RWPE1 (cell line): Measurements from ENCODE around the gene PIMREG.
A peak's percentile ranks its signal among the peaks of the same experiment; 100 is the strongest.

Experiments
- CTCF ChIA-PET: fragments of 350-600 bp; sonication (Branson Sonifier 250); formaldehyde crosslinking; extraction: SDS; loops from one replicate; lab custom pipeline; 2021; lab: Yijun Ruan, JAX
- POLR2A ChIA-PET: fragments of 400-600 bp; formaldehyde crosslinking; extraction: SDS; loops from one replicate; lab custom pipeline; 2020; ENCODE audit warnings: antibody characterized with exemption; ENCODE audit not compliant: low non-redundant PET; lab: Yijun Ruan, JAX
- DNase-seq: peaks from one replicate; pipeline ENCODE4 v3.0.0; 2012; ENCODE audit warnings: low spot score
- H3K27ac ChIP-seq: fragments of 450-650 bp; 2 replicates; pipeline ENCODE4 v1.5.1; 2017
- CTCF ChIP-seq: fragments of 450-650 bp; conservative IDR thresholded peaks from 2 replicates; pipeline ENCODE4 v1.5.1; 2017; ENCODE audit warnings: low read depth, mild to moderate bottlenecking

Gene PIMREG

GRCh38 chr17:6491071-6491700, 46.9 kb downstream of the PIMREG start:
- DNase-seq = no peak
- ChIA-PET POLR2A (no interaction called here), CTCF (interaction anchor here (0.6 to 1.0 kb wide), 4 partner anchors 18 to 1603 kb away, joined by 3 to 4 read pairs (median 3); no protein-coding TSS in a partner anchor)
- no peak for TF ChIP-seq CTCF
- peak overlapping the region; percentile 48 for H3K27ac ChIP-seq

DNA sequence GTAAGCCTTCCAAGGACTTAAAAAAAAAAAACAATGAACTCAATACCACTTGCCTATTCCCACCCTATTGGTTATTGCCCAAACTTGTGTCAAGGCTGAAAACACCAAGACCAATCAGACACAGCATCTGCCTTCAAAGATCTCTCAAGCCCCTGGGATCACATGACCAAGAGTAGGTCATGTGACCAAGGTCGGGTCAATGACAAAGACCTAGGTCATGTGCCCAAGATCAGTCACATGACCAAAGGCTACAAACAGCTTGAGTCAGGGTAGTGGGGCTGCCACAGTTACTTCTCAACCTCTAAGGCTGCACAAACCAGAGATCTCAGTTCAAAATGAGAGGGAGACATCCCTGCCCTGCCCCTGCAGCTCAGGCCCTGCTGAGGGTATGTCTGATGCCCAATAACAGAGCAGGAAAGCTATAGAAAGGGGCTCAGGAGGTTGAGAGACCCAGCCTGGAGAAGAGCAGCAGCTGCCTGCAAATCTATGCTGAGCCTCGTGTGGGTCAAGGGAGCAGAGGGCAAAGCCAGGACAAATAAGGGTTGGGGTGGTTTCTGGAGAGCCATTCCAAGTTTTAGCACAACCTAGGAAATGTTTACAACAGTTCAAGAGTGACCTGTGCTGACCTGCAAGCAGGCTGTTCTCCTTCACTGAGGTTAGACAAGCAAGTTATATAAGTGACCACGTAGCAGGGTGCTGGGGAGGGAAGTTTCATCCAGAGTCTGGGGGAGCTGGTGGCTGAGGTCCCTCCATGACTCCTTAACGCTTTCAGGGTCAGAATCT, 48.8 kb downstream of the PIMREG start:
- POLR2A ChIA-PET = no interaction called here
- DNase-seq = no peak
- CTCF ChIA-PET = no interaction called here
- H3K27ac ChIP-seq = peak overlapping the region; percentile 77
- no peak for TF ChIP-seq CTCF

GRCh38 chr17:6494239-6494941, 50.1 kb downstream of the PIMREG start:
- peak overlapping the region; percentile 77 for H3K27ac ChIP-seq
- no peak for TF ChIP-seq CTCF
- POLR2A ChIA-PET = no interaction called here
- DNase-seq = no peak
- CTCF ChIA-PET = no interaction called here

GRCh38 chr17:6495450-6496115, 51.3 kb downstream of the PIMREG start:
- ChIA-PET CTCF (interaction anchor here (0.6 kb wide), 2 partner anchors 12 to 1094 kb away, joined by 3 read pairs; no protein-coding TSS in a partner anchor), POLR2A (no interaction called here)
- DNase-seq = no peak
- peak overlapping the region; percentile 67 for H3K27ac ChIP-seq
- no peak for TF ChIP-seq CTCF

DNA sequence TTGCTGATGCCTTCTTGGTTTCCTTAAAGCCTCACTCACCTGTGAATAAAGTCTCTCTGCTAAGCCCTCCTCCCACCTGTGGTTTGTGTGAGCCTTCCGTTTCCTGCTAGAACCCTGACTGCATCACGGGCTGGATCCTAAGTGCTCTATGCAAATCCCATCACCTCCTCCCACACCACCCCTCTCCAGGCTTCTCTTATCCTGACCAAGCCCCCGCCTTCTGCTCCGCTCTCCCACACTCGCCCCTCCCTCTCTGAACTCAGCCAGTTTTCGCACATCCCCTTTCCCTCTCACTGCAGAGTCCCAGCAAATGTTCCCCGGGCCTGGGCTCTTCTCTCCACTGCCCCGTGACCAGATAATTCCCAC, 51.8 kb downstream of the PIMREG start:
- DNase-seq = no peak
- CTCF ChIA-PET = no interaction called here
- peak overlapping the region; percentile 67 for H3K27ac ChIP-seq
- POLR2A ChIA-PET = no interaction called here
- no peak for TF ChIP-seq CTCF
